ENCODE results near the gene ATG4A. TPM values are rescaled to one million over a fixed set of nuclear protein-coding genes. Genes with fewer than 3 reads are reported as not detected.

ATG4A gene
- total RNA-seq, 2 donors from 2014 or later: 19.9 to 21.4 TPM

Other genes starting within 250 kb of the ATG4A start
- gene TEX13B, start 109.4 kb upstream of the ATG4A start, total RNA-seq: not detected
- under 1 TPM in 1 of 2 donors, not detected in 1; 0.50 TPM for gene VSIG1, start 46.7 kb upstream of the ATG4A start, total RNA-seq
- gene PSMD10, start 236 bp upstream of the ATG4A start, total RNA-seq: 10 to 100 TPM; 31.4 to 34.8 TPM

All from left colon (tissue), 2 donors.